Hematopoietic multipotent progenitor cell treated with erythropoietin and hydrocortisone succinate and interleukin-3 and kit ligand, for 17 days (in vitro differentiated cells): ENCODE data around the gene AMER2.

ENCODE experiments used
- DNase-seq: peaks from one replicate; pipeline ENCODE4 v3.0.0-alpha.2; 2015; ENCODE audit warnings: low spot score

AMER2 gene, protein sequence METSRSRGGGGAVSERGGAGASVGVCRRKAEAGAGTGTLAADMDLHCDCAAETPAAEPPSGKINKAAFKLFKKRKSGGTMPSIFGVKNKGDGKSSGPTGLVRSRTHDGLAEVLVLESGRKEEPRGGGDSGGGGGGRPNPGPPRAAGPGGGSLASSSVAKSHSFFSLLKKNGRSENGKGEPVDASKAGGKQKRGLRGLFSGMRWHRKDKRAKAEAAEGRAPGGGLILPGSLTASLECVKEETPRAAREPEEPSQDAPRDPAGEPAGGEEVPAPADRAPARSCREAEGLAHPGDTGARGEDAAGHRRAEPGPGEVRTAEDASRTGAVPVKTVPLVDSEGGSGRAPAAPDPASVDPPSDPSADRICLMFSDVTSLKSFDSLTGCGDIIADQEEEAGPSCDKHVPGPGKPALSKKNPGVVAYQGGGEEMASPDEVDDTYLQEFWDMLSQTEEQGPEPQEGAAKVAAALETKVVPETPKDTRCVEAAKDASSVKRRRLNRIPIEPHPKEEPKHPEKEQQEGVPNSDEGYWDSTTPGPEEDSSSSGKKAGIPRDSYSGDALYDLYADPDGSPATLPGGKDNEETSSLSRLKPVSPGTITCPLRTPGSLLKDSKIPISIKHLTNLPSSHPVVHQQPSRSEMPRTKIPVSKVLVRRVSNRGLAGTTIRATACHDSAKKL

GRCh38 chr13:25171517-25172302, at the start of gene AMER2:
AMER2 (minus strand) TSS chr13:25172288; CDS start chr13:25171619, 669 bp downstream.
- DNase-seq = no peak

DNA sequence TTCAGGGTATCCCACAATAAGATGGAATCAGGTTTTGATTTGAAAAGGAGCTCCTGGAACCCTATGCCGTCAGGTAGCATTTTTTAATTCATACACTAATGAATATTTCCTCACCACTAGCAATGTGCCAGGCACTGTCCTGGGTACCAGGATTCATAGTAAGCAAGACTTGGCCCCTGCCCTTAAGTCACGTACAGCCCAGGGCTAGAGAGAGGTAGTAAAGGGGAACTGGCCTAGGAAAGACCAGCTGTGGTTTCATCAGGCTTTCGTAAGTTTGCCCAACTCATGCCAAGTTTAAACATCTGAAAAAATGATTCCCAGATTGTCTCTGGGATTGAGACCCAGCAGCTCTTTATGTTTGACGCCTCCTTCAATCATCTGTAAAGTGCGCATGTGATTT, 45.9 kb upstream of the AMER2 start:
- DNase-seq = no peak

DNA sequence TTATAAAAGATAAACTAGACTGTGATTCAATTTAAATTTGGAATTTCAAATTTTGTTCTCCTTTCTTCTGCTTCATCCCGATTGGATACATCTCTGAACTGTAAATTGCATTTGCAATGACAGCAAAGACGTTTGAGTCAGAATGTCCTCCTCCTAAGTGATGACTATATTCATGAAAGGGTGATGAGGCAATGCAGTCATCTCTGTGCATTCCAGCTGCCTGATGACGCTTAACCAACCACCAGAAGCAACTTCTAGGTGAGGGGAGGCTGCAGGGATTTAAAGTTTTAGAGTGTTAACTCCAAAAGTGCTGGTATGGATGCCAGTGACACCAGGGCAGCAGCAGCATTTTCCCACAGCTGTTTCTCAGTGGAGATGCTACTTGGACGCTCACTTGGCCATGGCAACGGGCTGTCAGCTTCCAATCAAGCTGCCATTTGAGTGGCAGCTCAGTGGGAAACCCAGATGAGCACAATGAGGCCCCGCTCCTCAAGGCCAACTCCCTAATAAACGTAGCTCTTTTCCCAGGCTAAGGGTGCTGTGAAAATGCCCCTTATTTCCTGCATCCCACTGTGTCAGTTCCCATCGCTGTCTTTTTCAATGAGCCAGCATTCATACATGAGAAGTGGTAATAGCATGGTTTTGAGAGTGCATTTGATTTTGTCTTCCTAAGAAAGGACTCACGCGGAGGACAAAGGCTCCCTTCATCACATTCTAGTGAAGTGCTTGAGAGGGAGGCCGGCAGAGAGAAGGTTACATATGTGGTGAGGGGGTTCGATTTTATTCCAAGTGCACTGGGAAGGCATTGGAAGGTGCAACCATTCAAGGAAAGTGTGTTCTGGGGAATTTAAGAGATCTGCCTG, 45.2 kb upstream of the AMER2 start:
- no peak for DNase-seq

DNA sequence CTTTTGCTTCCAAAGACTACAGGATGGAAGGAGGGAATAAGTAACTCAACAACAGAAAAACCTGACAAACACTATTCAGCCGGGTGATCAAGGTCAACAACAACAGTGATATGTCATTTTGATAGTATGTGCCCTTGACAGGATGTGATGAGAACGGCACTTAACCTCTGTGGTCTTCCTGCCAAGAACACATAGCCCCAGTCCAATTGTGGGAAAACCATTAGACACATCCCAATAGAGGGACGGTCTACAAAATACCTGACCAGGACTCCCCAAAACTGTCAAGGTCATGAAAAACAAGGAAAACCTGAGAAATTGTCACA, 43.1 kb upstream of the AMER2 start:
- DNase-seq = no peak

- no peak for DNase-seq
Measured at GRCh38 chr13:25214491-25215252, 42.6 kb upstream of the AMER2 start.

DNA sequence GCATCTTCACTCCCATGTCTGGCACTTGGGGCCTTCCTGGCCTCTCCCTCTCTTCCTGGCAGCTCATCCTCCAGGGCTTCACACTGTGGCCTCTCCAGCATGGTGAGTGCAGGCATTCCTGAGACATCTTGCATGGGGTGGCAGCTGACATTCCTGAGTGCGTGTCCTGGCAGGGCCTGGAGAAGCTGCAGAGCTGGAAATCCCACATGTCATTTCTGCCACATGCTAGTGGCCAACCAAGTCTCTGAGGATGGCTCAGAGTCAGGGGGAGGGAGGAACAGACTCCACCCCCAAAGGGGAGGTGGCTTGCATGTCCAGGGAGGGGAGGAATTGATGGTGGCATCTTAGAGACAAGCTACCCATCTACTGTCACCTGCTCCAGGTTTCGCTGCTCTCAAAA, 41.6 kb upstream of the AMER2 start:
- DNase-seq = no peak

DNA sequence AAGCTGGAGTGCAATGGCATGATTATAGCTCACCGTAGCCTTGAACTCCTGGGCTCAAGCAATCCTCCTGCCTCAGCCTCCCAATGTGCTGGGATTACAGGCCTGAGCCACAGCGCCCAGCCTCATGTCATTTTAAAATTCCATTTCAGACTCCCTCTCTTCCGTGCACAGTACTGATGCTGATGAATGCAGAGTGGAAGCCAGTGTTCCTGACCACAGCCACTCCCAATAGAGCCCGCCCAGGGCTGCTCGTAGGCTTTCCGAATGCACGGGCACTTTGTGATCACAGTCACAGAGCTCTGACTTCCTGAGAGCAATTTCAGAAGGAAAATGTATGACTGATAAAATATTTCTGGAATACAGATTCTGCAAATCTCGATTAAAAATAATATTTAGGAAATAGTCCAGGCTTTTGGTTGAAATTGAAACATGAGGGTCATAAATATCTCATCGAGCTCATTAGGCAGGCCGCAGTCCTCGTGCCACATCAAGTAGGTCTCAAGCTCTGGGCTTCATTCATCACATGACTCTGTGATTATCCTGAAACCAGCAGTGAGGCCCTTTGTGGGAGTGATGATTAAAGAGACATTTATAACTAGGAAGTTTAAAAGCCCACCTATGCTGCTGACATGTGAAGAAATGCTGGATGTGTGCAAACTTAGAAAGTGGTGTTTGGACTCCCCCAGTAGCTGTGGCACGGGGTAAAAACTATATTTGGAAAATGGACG, 38.9 kb upstream of the AMER2 start:
- DNase-seq = no peak

DNA sequence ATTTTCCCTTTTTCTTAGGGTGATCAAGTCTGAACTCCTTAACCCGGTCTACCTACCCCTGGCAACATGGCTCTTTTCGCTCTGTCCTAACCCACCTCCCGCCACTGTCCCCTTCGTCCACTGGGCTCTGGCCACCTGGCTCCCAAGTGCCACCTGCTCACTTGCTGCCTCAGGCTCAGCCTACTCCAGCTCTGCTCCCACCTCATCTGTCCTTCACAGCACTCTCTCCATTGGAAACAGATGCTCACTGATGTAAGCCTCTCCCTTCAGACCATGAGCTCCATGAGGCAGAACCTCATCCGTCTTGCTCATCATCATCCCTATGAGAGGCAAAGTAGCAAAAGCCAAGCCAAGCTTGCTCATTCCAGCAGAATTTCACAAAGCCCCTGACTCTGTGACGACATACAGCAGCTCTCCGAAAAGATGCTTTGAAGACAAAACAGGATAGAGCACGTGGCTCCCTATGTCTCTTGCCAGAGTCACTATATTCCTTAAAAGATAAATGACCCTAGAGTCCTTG, 35.3 kb upstream of the AMER2 start:
- DNase-seq = no peak

DNA sequence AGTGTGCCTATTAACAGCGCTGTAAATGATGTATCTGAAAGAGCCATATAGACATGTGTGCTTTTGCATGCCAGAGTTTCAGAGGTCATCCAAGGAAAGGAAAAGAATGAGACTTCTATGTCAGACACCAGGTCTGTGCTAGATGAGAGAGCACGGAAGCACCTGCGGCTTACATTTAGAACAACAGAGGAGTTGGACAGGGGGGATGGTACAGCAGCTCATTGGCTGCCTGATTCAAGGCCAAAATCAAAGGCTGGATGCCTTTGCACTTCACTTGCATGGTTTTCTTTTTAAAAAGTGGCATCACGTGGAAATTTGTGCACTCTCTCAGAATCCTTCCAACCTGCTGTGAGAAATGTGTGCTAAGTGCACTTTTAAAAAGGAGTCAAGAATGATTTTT, 32.8 kb upstream of the AMER2 start:
- no peak for DNase-seq

DNA sequence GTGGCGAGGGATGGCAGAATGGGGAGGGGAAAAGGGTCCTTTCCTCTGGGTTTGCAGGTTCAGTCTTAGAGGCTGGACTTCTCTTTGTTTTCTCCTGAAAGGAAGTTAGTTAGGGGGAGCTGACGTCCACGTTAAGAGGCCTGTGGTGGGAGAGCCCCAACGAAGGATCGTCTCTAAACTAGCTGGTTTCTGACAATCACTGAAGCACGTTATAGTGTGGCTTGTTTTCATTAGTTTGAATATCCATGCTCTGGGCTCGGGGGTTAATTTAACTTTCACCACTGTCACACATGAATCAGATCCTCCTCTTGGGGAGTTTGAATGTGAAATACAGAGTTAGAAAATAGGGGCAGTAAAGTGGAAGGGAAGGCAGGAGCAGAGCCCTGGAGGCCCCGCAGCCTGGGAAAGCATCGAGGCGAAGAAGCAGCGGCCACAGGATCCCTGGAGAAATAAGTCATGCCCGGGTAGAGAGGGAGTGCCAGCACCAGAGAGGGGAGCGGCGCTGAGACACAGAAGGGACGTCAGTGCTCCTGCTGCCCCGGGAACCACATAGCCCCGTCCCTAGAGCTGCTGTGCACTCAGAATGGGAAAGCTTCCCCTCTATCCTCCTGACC, 31.1 kb upstream of the AMER2 start:
- DNase-seq = no peak

GRCh38 chr13:25200783-25201182, 28.7 kb upstream of the AMER2 start:
- DNase-seq = no peak

DNA sequence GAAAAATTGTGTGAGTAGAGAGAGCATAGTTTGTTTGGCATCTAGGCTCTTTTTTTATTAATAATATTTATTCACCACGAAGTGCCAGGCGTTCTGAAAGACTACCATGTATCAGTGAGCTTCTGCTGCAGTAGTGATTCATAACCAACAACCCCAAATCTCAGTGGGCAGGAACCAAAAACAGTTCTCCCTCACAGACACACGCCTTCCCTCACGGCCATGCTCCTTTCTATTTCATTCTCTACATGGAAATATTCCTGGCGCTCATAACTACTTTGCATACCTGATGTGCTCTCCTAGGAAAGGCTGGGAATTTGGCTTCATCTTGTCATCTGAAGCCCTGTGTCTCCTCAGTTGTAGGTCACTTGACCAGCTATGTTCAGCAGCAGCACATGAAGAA, 26.6 kb upstream of the AMER2 start:
- DNase-seq = no peak

DNA sequence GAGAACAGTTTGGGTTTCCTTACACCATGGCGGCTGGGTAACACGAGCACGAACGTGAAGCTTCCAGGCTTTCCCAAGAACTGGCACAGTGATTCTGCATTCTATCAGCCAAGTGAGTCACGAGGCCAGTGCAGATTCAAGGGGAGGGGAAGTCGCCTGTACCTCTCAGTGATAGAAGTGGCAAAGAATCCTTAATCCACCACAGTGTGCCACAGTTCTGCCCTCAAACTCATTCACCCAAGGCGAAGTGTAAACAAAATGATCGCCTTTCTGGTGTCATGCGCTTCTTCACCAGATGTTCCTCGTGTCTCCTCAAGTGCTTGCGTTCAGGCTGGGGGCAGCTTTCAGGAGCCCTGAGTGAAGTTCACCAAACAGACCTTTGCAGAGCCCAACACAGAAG, 24.9 kb upstream of the AMER2 start:
- no peak for DNase-seq

- DNase-seq = no peak
Measured at GRCh38 chr13:25192936-25193335, 20.8 kb upstream of the AMER2 start.

DNA sequence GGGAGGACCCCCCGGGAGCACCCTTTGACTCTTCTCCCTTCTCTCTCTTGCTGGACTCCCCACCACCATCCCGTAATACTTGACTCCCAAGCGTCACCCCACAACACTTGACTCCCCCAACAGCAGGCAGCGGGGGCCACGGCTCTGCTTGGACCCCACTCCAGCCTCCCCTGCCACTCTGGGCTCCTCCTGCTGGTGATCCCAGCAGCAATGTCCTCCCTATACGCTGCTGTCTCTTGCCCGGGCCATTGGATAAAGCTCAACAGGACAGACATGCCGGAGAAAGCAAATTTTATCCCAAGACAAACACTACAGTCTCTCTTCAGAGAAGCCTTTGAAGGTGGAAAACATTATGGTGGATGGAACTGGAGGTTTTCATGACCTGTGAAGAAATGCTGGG, 20.4 kb upstream of the AMER2 start:
- DNase-seq = no peak

DNA sequence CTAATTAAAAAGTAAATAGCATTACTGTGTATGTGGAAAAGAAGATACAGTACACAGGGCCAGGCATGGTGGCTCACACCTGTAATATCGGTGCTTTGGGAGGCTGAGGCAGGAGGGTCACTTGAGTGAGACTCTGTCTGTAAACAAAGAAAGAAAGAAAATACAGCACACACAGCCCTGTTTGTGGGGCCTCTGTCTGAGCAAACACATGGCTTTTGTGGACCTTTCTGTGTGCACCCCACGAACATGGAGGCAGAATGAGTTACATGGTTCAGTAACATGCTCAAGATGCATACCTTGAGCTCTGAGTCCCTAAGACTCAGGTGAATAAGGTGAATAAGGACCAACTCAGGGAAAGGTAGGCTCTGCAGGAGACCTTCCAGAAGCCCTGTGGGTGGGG, 20.0 kb upstream of the AMER2 start:
- DNase-seq = no peak

GRCh38 chr13:25190771-25191170, 18.7 kb upstream of the AMER2 start:
- no peak for DNase-seq

DNA sequence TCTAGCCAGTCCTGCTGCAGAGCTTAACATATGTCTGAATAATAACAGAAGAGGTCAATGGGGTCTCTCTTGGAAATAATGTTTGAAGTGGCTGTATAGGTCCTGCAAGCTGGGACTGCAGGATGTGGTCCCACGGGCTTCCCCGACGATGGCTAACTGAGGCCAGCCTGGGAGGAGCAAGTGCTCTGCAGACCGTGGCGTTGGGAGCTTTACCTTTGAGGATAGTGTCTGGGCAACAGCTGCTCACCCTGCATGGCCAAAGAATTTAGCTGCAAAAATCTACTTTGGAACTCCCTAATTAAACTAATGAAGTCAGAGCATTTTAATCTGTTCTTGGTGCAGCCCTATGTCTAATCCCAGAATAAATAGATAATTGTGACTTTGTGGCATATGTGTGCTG, 18.2 kb upstream of the AMER2 start:
- no peak for DNase-seq

DNA sequence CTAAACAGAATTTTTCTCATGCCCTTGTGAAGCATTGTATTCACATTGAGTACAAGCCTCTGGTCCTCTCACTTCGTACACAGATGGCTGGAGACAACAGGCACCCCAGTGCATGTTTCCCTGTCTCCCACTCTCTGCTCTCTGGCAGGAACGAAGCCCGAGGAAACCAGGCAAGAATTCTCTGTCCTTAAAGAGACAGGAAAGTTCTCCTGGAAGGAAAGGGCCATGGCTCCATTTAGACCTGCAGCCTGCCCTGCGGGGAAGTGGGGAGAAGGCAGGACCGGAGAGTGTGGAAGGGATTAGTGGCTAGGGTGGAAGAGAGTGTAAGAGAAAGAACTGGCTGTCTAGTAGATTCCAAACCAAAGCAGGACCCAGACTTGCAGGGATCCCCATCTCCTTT, 15.5 kb upstream of the AMER2 start:
- no peak for DNase-seq

DNA sequence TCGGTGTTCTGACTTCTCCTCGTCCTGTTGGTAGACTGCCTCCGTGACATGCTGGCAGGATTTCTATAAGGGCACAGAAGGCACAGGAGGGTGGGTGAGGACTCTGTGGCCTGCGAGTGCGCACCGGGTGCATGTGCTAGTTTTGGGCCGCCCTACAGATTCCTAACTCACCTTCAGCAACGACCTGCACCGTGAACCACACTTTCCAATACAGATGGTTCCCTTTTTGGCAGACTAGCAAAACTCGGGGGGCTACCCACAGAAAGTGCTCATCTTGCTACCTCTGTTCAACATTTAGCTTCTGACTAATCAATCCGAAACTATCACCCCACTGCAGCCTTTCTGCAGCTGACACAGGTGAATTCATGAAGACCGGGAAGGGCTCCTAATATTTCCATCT, 14.1 kb upstream of the AMER2 start:
- DNase-seq = no peak
